ENCODE measurements around the gene PCBP3. TPM values are rescaled to one million over a fixed set of nuclear protein-coding genes. Genes with fewer than 3 reads are reported as not detected.

The PCBP3 gene
- total RNA-seq, 1 donor from 2014 or later, result 3.8 TPM

GRCh38 chr21:45766055-45766454 lies 122.5 kb downstream of the PCBP3 start:
- Histone ChIP-seq H3K4me1 (no peaks in the 10 kb centered on the region), H3K4me3 (no peak overlapping the region), H3K9me3 (no peaks in the 10 kb centered on the region), H3K27me3 (no peaks in the 10 kb centered on the region), H3K36me3 (no peaks in the 10 kb centered on the region), H3K27ac (no peak overlapping the region)
- intact Hi-C loops (cut with DNase I), result no loop called here
- DNase-seq (no peak), ATAC-seq (no peak)
- no peak for TF ChIP-seq CTCF (IDR thresholded peaks at IDR 0.05)

GRCh38 chr21:45766501-45766900 lies 123.0 kb downstream of the PCBP3 start:
- Histone ChIP-seq H3K36me3 (no peaks in the 10 kb centered on the region), H3K4me3 (no peak overlapping the region), H3K27ac (no peak overlapping the region), H3K9me3 (no peaks in the 10 kb centered on the region), H3K27me3 (no peaks in the 10 kb centered on the region), H3K4me1 (no peaks in the 10 kb centered on the region)
- DNase-seq, result no peak
- no peak for TF ChIP-seq CTCF (IDR thresholded peaks at IDR 0.05)
- intact Hi-C loops (cut with DNase I), result no loop called here
- no peak for ATAC-seq

- no peak for ATAC-seq
- no peak for DNase-seq
- H3K36me3 ChIP-seq, result no peaks in the 10 kb centered on the region
- H3K27ac ChIP-seq, result no peak overlapping the region
- H3K9me3 ChIP-seq, result no peaks in the 10 kb centered on the region
- intact Hi-C loops (cut with DNase I), result no loop called here
- H3K27me3 ChIP-seq, result no peaks in the 10 kb centered on the region
- TF ChIP-seq CTCF (IDR thresholded peaks at IDR 0.05), result no peak
- H3K4me1 ChIP-seq, result no peaks in the 10 kb centered on the region
- H3K4me3 ChIP-seq, result no peak overlapping the region
Measured at GRCh38 chr21:45767071-45768006, 123.8 kb downstream of the PCBP3 start.

- Histone ChIP-seq H3K4me3 (no peak overlapping the region), H3K4me1 (no peaks in the 10 kb centered on the region), H3K9me3 (no peaks in the 10 kb centered on the region), H3K27ac (no peak overlapping the region), H3K27me3 (no peaks in the 10 kb centered on the region), H3K36me3 (no peaks in the 10 kb centered on the region)
- ATAC-seq, result peak; percentile 27
- DNase-seq, result no peak
- no peak for TF ChIP-seq CTCF (IDR thresholded peaks at IDR 0.05)
- intact Hi-C loops (cut with DNase I), result no loop called here
Measured at GRCh38 chr21:45768011-45768739, 124.7 kb downstream of the PCBP3 start.

- ATAC-seq (no peak), DNase-seq (no peak)
- no peak for TF ChIP-seq CTCF (IDR thresholded peaks at IDR 0.05)
- Histone ChIP-seq H3K4me1 (no peaks in the 10 kb centered on the region), H3K27ac (no peak overlapping the region), H3K27me3 (no peaks in the 10 kb centered on the region), H3K4me3 (no peak overlapping the region), H3K9me3 (no peaks in the 10 kb centered on the region), H3K36me3 (no peaks in the 10 kb centered on the region)
- intact Hi-C loops (cut with DNase I), result no loop called here
Measured at GRCh38 chr21:45768740-45769048, 125.2 kb downstream of the PCBP3 start.
